Esophagus muscularis mucosa (tissue), 4 donors: ENCODE measurements around the gene SMIM13. TPM values are rescaled to one million over a fixed set of nuclear protein-coding genes. Genes with fewer than 3 reads are reported as not detected.

Experiments
- DNase-seq: peaks from one replicate; pipeline ENCODE4 v3.0.0-alpha.2; 2017; ENCODE audit errors: extremely low spot score
- H3K27ac ChIP-seq, 4 donors: fragments of 200-600 bp; sonication (generic); replicated peaks in 1 of 4; 1 replicate in 3 of 4; 2 replicates in 1 of 4; pipeline ENCODE4 v1.5.1; 2016 to 2019; ENCODE audit warnings: mild to moderate bottlenecking in 1 of 4
- H3K27me3 ChIP-seq, 4 donors: fragments of 200-600 bp; sonication (generic); one replicate each; pipeline versions ENCODE4 v1.5.1 to v1.6.0; 2016 to 2019
- H3K36me3 ChIP-seq, 4 donors: fragments of 200-600 bp; sonication (generic); one replicate each; pipeline ENCODE4 v1.5.1; 2016 to 2019
- H3K4me1 ChIP-seq, 4 donors: fragments of 200-600 bp; sonication (generic); one replicate each; pipeline ENCODE4 v1.5.1; 2016 to 2019
- H3K4me3 ChIP-seq, 4 donors: fragments of 200-600 bp; sonication (generic); 1 replicate in 2 of 4; 2 replicates in 2 of 4; pipeline ENCODE4 v1.5.1; 2016 to 2019; ENCODE audit warnings: mild to moderate bottlenecking in 4 of 4, moderate library complexity in 1 of 4
- H3K9me3 ChIP-seq, 4 donors: fragments of 200-600 bp; sonication (generic); 1 replicate in 3 of 4; 2 replicates in 1 of 4; pipeline ENCODE4 v1.5.1; 2016 to 2019
- EP300 ChIP-seq: sonication (generic); formaldehyde crosslinking; IDR thresholded peaks from one replicate; pipeline ENCODE4 v1.6.1; 2017; ENCODE audit warnings: antibody characterized with exemption
- POLR2A ChIP-seq: fragments of 450-650 bp; IDR thresholded peaks from one replicate; pipeline ENCODE4 v1.6.1; 2017; ENCODE audit warnings: antibody characterized with exemption, moderate library complexity, mild to moderate bottlenecking, low read depth
- POLR2AphosphoS5 ChIP-seq, 2 donors: sonication (generic); formaldehyde crosslinking; IDR thresholded peaks; one replicate each; pipeline ENCODE4 v1.6.1; 2017; ENCODE audit warnings: antibody characterized with exemption in 2 of 2
- WGBS: methylation state at CpG from one replicate; pipeline ENCODE4 v1.1.5; 2018; 5-methylcytosine and 5-hydroxymethylcytosine counted together
- intact Hi-C: fragments of 100-400 bp; cut with DNase I; formaldehyde crosslinking; loops from one replicate; pipeline ENCODE4 v1.15.1; 2023
- total RNA-seq, 4 donors: library from RNA; depleted of rRNA; stranded (reverse); fragments of >200 nt; gene quantifications; one replicate each; pipeline versions ENCODE4 v1.1.0 to v1.2.1, GENCODE V29; 2016
- TF ChIP-seq, protein P1 (sequence below), 3 experiments: fragments of 200-600 bp in 2 of 3; fragments of 450-650 bp in 1 of 3; sonication (generic) in 2 of 3; IDR thresholded peaks; one replicate each; pipeline ENCODE4 v1.5.1; 2017 to 2019; ENCODE audit warnings: antibody characterized with exemption in 3 of 3, mild to moderate bottlenecking in 2 of 3, moderate library complexity in 1 of 3

SMIM13 gene
- total RNA-seq, 4 donors from 2014 or later: 9.3 to 15.2 (median 12.0) TPM

DNA sequence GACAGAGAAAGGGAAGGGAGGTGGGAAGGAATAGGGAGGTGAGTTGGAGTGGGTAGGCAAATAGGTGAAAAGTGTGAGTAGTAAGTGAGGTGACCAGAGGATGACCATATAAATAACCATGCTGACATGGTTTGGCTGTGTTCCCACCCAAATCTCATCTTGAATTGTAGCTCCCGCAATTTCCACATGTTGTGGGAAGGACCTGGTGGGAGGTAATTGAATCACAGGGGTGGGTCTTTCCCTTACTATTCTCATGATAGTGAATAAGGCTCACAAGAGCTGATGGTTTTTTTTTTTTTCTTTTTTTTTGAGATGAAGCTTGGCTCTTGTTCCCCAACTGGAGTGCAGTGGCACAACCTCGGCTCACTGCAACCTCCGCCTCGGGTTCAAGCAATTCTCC, 21.5 kb upstream of the SMIM13 start:
- Histone ChIP-seq H3K9me3 (no peaks in the 10 kb centered on the region), H3K4me1 (no peaks in the 10 kb centered on the region), H3K36me3 (no peaks in the 10 kb centered on the region), H3K27me3 (no peaks in the 10 kb centered on the region), H3K27ac (no peak overlapping the region), H3K4me3 (no peak overlapping the region)
- TF ChIP-seq POLR2AphosphoS5 (IDR thresholded peaks at IDR 0.05) (no peak), POLR2A (no peak), EP300 (no peak)
- TF ChIP-seq, protein P1, sequence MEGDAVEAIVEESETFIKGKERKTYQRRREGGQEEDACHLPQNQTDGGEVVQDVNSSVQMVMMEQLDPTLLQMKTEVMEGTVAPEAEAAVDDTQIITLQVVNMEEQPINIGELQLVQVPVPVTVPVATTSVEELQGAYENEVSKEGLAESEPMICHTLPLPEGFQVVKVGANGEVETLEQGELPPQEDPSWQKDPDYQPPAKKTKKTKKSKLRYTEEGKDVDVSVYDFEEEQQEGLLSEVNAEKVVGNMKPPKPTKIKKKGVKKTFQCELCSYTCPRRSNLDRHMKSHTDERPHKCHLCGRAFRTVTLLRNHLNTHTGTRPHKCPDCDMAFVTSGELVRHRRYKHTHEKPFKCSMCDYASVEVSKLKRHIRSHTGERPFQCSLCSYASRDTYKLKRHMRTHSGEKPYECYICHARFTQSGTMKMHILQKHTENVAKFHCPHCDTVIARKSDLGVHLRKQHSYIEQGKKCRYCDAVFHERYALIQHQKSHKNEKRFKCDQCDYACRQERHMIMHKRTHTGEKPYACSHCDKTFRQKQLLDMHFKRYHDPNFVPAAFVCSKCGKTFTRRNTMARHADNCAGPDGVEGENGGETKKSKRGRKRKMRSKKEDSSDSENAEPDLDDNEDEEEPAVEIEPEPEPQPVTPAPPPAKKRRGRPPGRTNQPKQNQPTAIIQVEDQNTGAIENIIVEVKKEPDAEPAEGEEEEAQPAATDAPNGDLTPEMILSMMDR (IDR thresholded peaks at IDR 0.05): no peak
- intact Hi-C loops: no loop called here
- no peak for DNase-seq
- WGBS: 91% methylated on average over 4 of the region's 4 CpGs

DNA sequence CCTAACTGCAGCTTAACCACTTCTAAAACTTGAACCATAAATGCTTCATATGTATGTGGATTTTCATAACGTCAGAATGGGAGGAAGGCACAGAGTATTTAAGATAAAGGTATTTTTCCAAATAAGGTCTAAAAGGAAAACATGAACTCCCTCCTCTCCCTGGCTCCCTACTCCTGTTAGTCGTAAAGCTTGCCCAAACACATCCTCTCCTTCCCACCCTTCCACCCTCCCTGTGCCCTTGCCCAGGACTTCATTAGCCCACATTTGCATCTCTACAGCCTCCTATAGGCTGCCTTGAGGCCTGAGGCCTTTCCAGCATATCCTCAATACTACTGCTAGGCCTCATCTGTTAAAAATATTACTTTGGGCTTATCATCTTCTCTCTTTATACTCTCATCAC, 17.1 kb upstream of the SMIM13 start:
- Histone ChIP-seq H3K4me1 (no peaks in the 10 kb centered on the region), H3K4me3 (no peak overlapping the region), H3K9me3 (no peaks in the 10 kb centered on the region), H3K36me3 (no peaks in the 10 kb centered on the region), H3K27ac (no peak overlapping the region), H3K27me3 (no peaks in the 10 kb centered on the region)
- 85% methylated on average over 2 of the region's 2 CpGs for WGBS
- intact Hi-C loops: no loop called here
- no peak for DNase-seq
- TF ChIP-seq, protein P1 (IDR thresholded peaks at IDR 0.05): no peak
- TF ChIP-seq POLR2AphosphoS5 (IDR thresholded peaks at IDR 0.05) (no peak), EP300 (no peak), POLR2A (no peak)

DNA sequence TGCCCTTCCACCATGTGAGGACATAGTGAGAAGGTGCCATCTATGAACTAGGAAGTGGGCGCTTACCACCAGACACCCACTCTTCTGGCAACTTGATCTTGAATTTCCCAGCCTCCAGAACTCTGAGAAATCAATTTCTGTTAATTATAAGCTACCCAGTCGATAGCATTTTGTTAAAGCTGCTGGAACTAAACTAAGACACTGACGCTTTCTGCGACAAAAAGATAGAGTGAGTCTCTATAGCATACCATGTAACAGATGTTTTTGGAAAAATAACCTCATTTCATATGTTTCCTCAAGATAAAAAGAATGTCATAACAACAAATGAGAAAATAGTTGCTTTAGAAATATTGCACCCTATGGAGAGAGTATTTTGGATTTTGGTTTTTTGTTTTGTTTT, 15.4 kb upstream of the SMIM13 start:
- TF ChIP-seq POLR2A (no peak), EP300 (no peak), POLR2AphosphoS5 (IDR thresholded peaks at IDR 0.05) (no peak)
- TF ChIP-seq, protein P1 (IDR thresholded peaks at IDR 0.05): no peak
- H3K36me3 ChIP-seq: no peaks in the 10 kb centered on the region
- no peak for DNase-seq
- H3K27ac ChIP-seq: no peak overlapping the region
- H3K4me1 ChIP-seq: no peaks in the 10 kb centered on the region
- intact Hi-C loops: no loop called here
- no peak overlapping the region for H3K4me3 ChIP-seq
- no peaks in the 10 kb centered on the region for H3K9me3 ChIP-seq
- no peaks in the 10 kb centered on the region for H3K27me3 ChIP-seq
- 91% methylated on average over 4 of the region's 4 CpGs for WGBS

DNA sequence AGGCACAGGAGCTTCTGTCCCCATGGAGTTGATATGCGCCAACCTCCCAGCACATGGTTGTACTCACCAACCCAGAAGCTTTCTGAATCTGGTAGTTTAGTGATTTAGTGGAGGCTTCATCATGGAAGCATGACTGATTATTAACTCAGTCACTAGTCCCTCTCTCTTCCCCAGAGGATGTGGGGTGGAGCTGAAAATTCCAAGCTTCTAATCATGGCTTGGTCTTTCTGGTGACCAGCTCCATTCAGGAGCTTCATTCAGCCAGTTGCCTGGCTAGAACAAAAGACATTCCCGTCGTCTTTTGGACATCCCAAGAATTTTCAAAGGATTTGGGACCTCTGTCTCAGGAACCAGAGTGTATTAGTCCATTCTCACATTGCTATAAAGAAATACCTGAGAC, 13.3 kb upstream of the SMIM13 start:
- H3K4me3 ChIP-seq: no peak overlapping the region
- H3K36me3 ChIP-seq: no peaks in the 10 kb centered on the region
- H3K4me1 ChIP-seq: no peaks in the 10 kb centered on the region
- no peaks in the 10 kb centered on the region for H3K9me3 ChIP-seq
- WGBS: 59% methylated on average over 3 of the region's 3 CpGs
- H3K27ac ChIP-seq: no peak overlapping the region
- no peaks in the 10 kb centered on the region for H3K27me3 ChIP-seq
- no peak for TF ChIP-seq EP300
- TF ChIP-seq POLR2A: no peak
- TF ChIP-seq POLR2AphosphoS5 (IDR thresholded peaks at IDR 0.05): no peak
- TF ChIP-seq, protein P1 (IDR thresholded peaks at IDR 0.05): no peak
- intact Hi-C loops: no loop called here
- no peak for DNase-seq

DNA sequence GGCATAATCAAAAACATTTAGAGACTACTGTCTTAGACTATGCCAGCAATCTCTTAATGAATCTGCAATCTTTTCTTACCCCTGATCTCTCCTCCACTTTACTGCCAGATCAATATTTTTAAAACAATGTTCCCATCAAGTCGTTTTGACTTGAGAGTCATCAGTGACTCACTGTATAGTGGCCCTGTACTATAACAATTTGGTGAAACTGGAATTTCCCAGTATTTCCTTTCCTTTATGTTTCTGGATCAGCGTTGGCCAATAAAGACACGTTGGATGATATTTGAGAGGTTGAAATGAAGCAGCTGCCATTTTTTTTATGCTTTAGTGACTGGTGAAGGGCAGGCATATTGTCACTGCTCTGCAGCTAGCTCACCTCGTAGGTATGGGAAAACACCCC, 10.1 kb upstream of the SMIM13 start:
- H3K27ac ChIP-seq: no peak overlapping the region
- H3K4me1 ChIP-seq: no peaks in the 10 kb centered on the region
- no peak overlapping the region for H3K4me3 ChIP-seq
- TF ChIP-seq POLR2AphosphoS5 (IDR thresholded peaks at IDR 0.05): no peak
- TF ChIP-seq EP300: no peak
- TF ChIP-seq, protein P1 (IDR thresholded peaks at IDR 0.05): no peak
- no peak for TF ChIP-seq POLR2A
- H3K27me3 ChIP-seq: no peaks in the 10 kb centered on the region
- intact Hi-C loops: no loop called here
- H3K36me3 ChIP-seq: no peaks in the 10 kb centered on the region
- DNase-seq: no peak
- no peaks in the 10 kb centered on the region for H3K9me3 ChIP-seq
- WGBS: 66% methylated on average over 4 of the region's 4 CpGs
